Skeletal muscle tissue (tissue), 4 donors: ENCODE data around the gene CMTM6. TPM values are rescaled to one million over a fixed set of nuclear protein-coding genes. Genes with fewer than 3 reads are reported as not detected.
"Not testable (repeated sequence)": the region's sequence is repeated elsewhere in the genome, so short reads cannot be mapped to it uniquely, and the experiment has no call there.

Source experiments
- H3K27ac ChIP-seq: one replicate; pipeline ENCODE4 v1.7.0; 2013; ENCODE audit warnings: mild to moderate bottlenecking, low read depth, low read length, inconsistent platforms
- H3K27me3 ChIP-seq, 3 donors: one replicate each; pipeline ENCODE4 v1.7.0; 2013; ENCODE audit warnings: low read length in 3 of 3; ENCODE audit not compliant: control insufficient read depth in 3 of 3, insufficient read depth in 3 of 3
- H3K36me3 ChIP-seq, 3 donors: one replicate each; pipeline ENCODE4 v1.7.0; 2013; ENCODE audit warnings: low read length in 3 of 3; ENCODE audit not compliant: control insufficient read depth in 3 of 3, insufficient read depth in 3 of 3
- H3K4me1 ChIP-seq, 3 donors: one replicate each; pipeline ENCODE4 v1.7.0; 2013; ENCODE audit warnings: low read length in 3 of 3, mild to moderate bottlenecking in 3 of 3; ENCODE audit not compliant: control insufficient read depth in 3 of 3, insufficient read depth in 3 of 3
- H3K4me3 ChIP-seq, 3 donors: one replicate each; pipeline ENCODE4 v1.7.0; 2013; ENCODE audit warnings: low read length in 3 of 3
- H3K9ac ChIP-seq, 3 donors: one replicate each; pipeline ENCODE4 v1.7.0; 2013; ENCODE audit warnings: low read length in 3 of 3, mild to moderate bottlenecking in 3 of 3, moderate library complexity in 2 of 3, low read depth in 1 of 3
- H3K9me3 ChIP-seq, 3 donors: one replicate each; pipeline ENCODE4 v1.7.0; 2013; ENCODE audit warnings: low read length in 3 of 3; ENCODE audit not compliant: control insufficient read depth in 3 of 3
- total RNA-seq: library from RNA; depleted of rRNA; stranded (reverse); fragments of >200 nt; gene quantifications from one replicate; pipeline ENCODE4 v1.2.3, GENCODE V29; 2014
- donor health status: Osteomylitis.

The CMTM6 gene
- total RNA-seq, 1 donor from 2014 or later = 26.6 TPM

GRCh38 chr3:32488474-32489008 lies 14.1 kb downstream of the CMTM6 start:
- Histone ChIP-seq H3K9ac (no peak overlapping the region), H3K9me3 (no peaks in the 10 kb centered on the region), H3K4me1 (no peaks in the 10 kb centered on the region), H3K27ac (no peak overlapping the region), H3K4me3 (no peak overlapping the region), H3K27me3 (no peaks in the 10 kb centered on the region), H3K36me3 (peaks cover 0 to 3% (median 3%) of the 10 kb centered on the region in 3 donors)

- H3K27ac ChIP-seq = no peak overlapping the region
- no peak overlapping the region for H3K4me3 ChIP-seq
- H3K36me3 ChIP-seq = peaks cover 0 to 3% (median 3%) of the 10 kb centered on the region in 3 donors
- H3K9me3 ChIP-seq = no peaks in the 10 kb centered on the region
- H3K4me1 ChIP-seq = no peaks in the 10 kb centered on the region
- no peak overlapping the region for H3K9ac ChIP-seq
- no peaks in the 10 kb centered on the region for H3K27me3 ChIP-seq
Observed at GRCh38 chr3:32487781-32488473, 14.7 kb downstream of the CMTM6 start.

- Histone ChIP-seq H3K27me3 (no peaks in the 10 kb centered on the region), H3K9me3 (no peaks in the 10 kb centered on the region), H3K36me3 (peaks cover 0 to 5% (median 3%) of the 10 kb centered on the region in 3 donors), H3K4me1 (no peaks in the 10 kb centered on the region), H3K4me3 (no peak overlapping the region), H3K9ac (no peak overlapping the region), H3K27ac (no peak overlapping the region)
Observed at GRCh38 chr3:32484436-32484835, 18.2 kb downstream of the CMTM6 start.

DNA sequence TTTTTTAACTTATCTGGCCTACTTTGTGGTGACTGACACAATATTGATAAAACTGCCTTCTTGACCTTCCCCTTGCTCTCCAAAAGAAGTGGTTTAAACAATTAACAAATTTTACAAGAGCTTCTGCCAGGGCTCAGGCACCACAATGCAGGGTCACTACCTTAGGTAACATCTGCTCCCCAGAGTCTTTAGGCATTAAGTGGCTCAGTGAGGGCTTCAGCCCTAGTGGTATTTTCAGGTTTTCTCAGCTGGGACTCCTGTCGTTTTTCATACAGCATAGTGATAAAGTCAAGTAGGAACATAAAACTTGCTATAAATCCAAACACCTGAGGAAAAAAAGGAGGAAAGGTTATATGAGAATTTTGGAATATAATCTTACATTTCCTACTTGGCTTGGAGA lies 18.9 kb downstream of the CMTM6 start:
- H3K9ac ChIP-seq = no peak overlapping the region
- no peaks in the 10 kb centered on the region for H3K4me1 ChIP-seq
- H3K36me3 ChIP-seq = peaks cover 0 to 5% (median 3%) of the 10 kb centered on the region in 3 donors
- no peaks in the 10 kb centered on the region for H3K9me3 ChIP-seq
- H3K27me3 ChIP-seq = no peaks in the 10 kb centered on the region
- no peak overlapping the region for H3K4me3 ChIP-seq
- no peak overlapping the region for H3K27ac ChIP-seq

- Histone ChIP-seq H3K27me3 (no peaks in the 10 kb centered on the region), H3K36me3 (peaks cover 0 to 5% (median 3%) of the 10 kb centered on the region in 3 donors), H3K4me1 (no peaks in the 10 kb centered on the region), H3K4me3 (no peak overlapping the region), H3K9me3 (no peaks in the 10 kb centered on the region), H3K27ac (no peak overlapping the region), H3K9ac (no peak overlapping the region)
Observed at GRCh38 chr3:32482693-32483092, 20.0 kb downstream of the CMTM6 start.

DNA sequence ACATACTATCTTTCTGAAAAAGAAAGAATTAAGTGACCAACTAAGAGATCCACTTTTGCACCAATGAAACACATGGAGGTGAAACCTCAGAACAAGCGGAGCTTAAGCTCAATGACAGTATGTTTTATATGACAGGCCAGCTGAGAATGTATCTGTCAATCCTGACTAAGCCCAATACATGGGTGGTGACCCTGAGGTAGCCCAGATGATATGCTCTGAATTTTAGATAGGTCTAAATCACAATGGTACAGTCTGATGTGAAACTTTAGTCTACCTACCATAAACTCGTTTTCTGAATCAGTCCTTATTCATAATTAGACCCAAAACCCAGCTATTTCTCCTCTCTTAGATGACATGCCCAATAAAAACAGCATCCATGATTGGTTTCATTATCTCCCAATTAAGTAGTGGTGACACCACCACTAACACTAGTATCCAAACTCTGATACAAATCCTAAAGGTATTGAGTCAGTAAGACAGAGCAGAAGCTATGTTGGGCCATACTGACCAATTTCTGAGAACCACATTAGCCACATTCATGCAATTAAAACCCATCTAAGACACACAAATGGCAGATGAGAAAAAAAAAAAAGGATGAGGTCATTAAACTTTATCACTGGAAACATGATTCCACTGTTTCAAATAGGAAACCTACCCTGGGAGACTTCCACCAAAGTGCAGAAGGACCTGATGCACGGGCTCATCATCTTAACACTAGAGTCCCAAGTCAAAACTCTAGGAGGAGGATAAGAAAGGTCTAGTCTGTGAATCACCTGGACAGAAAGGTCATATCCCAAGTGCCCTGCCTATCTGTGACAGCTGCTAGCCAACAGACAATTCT lies 20.6 kb downstream of the CMTM6 start:
- H3K9me3 ChIP-seq = no peaks in the 10 kb centered on the region
- peaks cover 0 to 5% (median 3%) of the 10 kb centered on the region in 3 donors for H3K36me3 ChIP-seq
- H3K27ac ChIP-seq = no peak overlapping the region
- H3K4me3 ChIP-seq = no peak overlapping the region
- H3K9ac ChIP-seq = no peak overlapping the region
- no peaks in the 10 kb centered on the region for H3K27me3 ChIP-seq
- no peaks in the 10 kb centered on the region for H3K4me1 ChIP-seq

DNA sequence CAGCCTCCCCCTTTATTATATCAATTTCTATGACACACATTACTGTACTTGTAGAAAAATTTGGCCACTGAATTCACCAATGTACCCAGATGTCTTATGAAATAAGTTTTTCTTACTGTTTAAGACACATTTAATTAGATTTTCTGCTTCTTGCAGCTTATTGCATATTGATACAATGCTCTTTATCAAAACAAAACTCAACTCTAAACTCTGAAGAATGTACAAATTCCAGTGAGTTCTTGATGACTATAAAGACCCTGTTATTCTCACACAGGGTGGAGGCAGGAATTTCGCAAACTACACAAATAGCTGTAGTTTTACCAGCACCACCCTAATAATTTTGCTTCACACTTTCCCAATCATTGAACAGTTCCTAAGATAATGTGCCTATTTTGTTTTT lies 22.0 kb downstream of the CMTM6 start:
- Histone ChIP-seq H3K36me3 (peaks cover 0 to 2% (median 0%) of the 10 kb centered on the region in 3 donors), H3K4me3 (no peak overlapping the region), H3K4me1 (no peaks in the 10 kb centered on the region), H3K9ac (no peak overlapping the region), H3K27me3 (no peaks in the 10 kb centered on the region), H3K27ac (no peak overlapping the region), H3K9me3 (no peaks in the 10 kb centered on the region)

DNA sequence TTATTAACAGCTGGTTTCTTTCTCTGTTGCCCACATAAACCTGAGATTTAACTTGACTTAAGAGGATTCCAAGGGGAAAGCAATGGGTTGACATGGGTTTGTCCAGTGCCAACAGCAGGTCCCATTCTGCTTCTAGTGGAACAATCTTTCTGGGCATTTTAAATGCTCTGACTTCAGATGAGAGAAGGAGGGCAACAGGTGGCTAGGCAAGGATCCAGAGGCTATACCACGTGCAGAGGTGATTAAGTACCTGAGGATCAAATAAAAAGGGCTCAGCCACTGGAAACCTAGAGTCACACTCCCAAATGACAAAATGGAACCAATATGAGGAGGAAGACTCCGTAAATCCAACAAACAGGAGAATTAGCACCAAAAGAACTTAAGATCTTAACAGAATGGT lies 28.5 kb downstream of the CMTM6 start:
- H3K4me1 ChIP-seq = no peaks in the 10 kb centered on the region
- H3K27me3 ChIP-seq = no peaks in the 10 kb centered on the region
- no peak overlapping the region for H3K4me3 ChIP-seq
- no peak overlapping the region for H3K9ac ChIP-seq
- no peak overlapping the region for H3K27ac ChIP-seq
- peaks cover 0 to 2% (median 0%) of the 10 kb centered on the region in 3 donors for H3K36me3 ChIP-seq
- H3K9me3 ChIP-seq = no peaks in the 10 kb centered on the region

- not testable (repeated sequence) for H3K9me3 ChIP-seq, H3K27me3 ChIP-seq, H3K36me3 ChIP-seq, H3K4me3 ChIP-seq, H3K27ac ChIP-seq, H3K4me1 ChIP-seq, H3K9ac ChIP-seq
Observed at GRCh38 chr3:32472151-32472550, 30.5 kb downstream of the CMTM6 start.

DNA sequence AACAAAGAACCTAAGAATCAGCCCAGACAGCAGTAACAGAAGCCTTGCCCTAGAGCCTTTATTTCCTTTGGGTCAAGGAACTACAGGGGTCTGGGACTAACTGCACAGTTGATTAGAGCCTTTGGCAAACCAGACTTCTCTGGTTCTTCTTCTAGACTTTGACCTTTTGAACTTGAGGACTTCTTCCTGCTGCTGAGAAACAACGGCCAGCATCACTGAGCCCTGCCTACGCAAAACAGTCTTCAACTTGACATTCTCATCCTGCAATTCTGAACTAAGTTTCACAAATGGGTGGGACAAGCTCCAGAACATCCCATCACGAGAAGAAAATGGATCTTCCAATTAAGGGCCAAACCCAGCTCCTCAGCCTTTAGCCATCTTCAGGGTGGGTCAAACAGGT lies 31.4 kb downstream of the CMTM6 start:
- H3K27ac ChIP-seq = no peak overlapping the region
- H3K27me3 ChIP-seq = no peaks in the 10 kb centered on the region
- H3K9me3 ChIP-seq = no peaks in the 10 kb centered on the region
- H3K36me3 ChIP-seq = peaks cover 0 to 2% (median 0%) of the 10 kb centered on the region in 3 donors
- peaks cover 0 to 6% (median 2%) of the 10 kb centered on the region in 3 donors for H3K4me1 ChIP-seq
- H3K9ac ChIP-seq = no peak overlapping the region
- no peak overlapping the region for H3K4me3 ChIP-seq
